Erythroblast (primary cell): ENCODE data around the gene LAMC2.

ENCODE experiments used
- GATA1 ChIP-seq: IDR thresholded peaks from 2 replicates; pipeline ENCODE4 v1.6.1; 2011; ENCODE audit warnings: low read depth, mild to moderate bottlenecking, control low read depth, low read length, moderate library complexity
- POLR2A ChIP-seq: IDR thresholded peaks from 2 replicates; pipeline ENCODE4 v1.6.1; 2011; ENCODE audit warnings: mild to moderate bottlenecking, low read length

DNA sequence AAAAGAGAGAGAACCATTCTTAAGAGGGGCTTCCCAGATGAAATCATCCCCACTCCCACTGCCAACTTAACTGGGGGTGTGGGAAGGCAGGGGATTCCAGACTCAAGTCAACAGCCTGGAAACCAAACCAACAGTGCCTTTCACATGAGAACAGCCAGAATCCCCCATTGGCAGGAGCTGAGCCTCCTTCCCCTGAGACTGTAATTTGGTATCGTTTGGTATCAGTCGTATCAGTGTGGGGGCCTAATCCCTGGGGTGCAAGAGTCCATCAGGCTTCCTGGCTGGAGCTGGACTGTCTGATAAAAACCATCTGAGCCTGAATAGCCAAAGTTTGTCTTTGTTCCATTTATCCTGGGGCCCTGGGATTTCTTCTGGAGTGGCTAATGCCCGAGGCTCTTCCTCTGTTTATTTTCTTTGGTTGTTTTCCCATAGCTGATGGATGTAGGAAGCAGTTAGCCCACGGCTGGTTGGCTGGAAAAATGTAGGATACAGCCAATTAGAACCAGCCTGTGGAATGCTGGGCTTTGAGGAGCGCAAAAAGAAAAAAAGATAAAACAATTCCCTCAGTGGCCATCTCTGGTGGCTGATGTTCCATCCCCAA, 84.6 kb downstream of the LAMC2 start:
- TF ChIP-seq POLR2A, result no peak
- TF ChIP-seq GATA1, result no peak
